Measurements from ENCODE around the gene KIRREL3.

DNA sequence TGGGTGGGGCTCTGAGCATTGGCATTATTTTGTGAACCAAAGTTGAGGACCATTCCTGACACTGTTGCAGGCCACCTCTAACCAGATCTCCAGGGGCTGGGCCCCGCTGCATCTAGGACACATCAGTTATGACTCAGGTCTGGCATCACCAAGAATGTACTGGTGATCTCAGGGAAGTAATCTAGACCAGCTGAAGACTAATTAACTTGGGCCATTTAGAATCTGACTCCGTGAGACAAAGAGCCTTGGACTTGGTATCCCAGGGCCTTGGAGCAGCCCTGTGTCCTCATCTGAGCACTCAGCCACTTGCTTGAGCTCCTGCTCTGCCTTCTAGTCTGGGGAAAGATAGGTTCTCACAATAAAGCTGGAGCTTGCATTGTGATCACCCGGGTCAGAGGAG is 200.6 kb downstream of the KIRREL3 start:
- TF ChIP-seq EZH2 (IDR thresholded peaks at IDR 0.05): no peak
- TF ChIP-seq POLR2AphosphoS5 (IDR thresholded peaks at IDR 0.05; ENCODE audit: borderline replicate concordance, low read depth, low read length): no peak
- TF ChIP-seq FOXP2 (optimal IDR thresholded peaks at IDR 0.05; ENCODE audit: control extremely low read depth, extremely low read length, insufficient read depth): no peak

All from SK-N-MC (cell line).